GM20000 (cell line): ENCODE data around the gene TK2.

Source experiments
- DNase-seq: peaks from one replicate; pipeline ENCODE4 v3.0.0; 2012; ENCODE audit warnings: low spot score
- TF ChIP-seq, protein P1 (sequence below): IDR thresholded peaks from 2 replicates; pipeline ENCODE4 v1.5.1; 2012; ENCODE audit warnings: mild to moderate bottlenecking, control low read depth; ENCODE audit errors: extremely low read depth, missing control alignments

TK2 gene

DNA sequence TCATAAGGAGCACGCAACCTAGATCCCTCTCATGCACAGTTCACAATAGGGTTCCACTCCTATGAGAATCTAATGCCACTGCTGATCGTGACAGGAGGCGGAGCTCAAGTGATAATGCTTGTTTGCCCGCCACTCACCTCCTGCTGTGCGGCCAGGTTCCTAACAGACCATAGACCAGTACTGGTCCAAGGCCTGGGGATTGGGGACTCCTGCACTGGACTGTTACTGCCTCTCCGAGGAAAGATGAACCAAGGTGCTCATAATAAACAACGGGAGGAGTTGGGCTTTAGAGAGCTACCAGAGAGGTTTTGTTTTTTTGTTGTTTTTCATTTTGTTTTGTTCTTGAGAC, 58.2 kb downstream of the TK2 start:
- TF ChIP-seq, protein P1, sequence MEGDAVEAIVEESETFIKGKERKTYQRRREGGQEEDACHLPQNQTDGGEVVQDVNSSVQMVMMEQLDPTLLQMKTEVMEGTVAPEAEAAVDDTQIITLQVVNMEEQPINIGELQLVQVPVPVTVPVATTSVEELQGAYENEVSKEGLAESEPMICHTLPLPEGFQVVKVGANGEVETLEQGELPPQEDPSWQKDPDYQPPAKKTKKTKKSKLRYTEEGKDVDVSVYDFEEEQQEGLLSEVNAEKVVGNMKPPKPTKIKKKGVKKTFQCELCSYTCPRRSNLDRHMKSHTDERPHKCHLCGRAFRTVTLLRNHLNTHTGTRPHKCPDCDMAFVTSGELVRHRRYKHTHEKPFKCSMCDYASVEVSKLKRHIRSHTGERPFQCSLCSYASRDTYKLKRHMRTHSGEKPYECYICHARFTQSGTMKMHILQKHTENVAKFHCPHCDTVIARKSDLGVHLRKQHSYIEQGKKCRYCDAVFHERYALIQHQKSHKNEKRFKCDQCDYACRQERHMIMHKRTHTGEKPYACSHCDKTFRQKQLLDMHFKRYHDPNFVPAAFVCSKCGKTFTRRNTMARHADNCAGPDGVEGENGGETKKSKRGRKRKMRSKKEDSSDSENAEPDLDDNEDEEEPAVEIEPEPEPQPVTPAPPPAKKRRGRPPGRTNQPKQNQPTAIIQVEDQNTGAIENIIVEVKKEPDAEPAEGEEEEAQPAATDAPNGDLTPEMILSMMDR, result no peak
- no peak for DNase-seq

DNA sequence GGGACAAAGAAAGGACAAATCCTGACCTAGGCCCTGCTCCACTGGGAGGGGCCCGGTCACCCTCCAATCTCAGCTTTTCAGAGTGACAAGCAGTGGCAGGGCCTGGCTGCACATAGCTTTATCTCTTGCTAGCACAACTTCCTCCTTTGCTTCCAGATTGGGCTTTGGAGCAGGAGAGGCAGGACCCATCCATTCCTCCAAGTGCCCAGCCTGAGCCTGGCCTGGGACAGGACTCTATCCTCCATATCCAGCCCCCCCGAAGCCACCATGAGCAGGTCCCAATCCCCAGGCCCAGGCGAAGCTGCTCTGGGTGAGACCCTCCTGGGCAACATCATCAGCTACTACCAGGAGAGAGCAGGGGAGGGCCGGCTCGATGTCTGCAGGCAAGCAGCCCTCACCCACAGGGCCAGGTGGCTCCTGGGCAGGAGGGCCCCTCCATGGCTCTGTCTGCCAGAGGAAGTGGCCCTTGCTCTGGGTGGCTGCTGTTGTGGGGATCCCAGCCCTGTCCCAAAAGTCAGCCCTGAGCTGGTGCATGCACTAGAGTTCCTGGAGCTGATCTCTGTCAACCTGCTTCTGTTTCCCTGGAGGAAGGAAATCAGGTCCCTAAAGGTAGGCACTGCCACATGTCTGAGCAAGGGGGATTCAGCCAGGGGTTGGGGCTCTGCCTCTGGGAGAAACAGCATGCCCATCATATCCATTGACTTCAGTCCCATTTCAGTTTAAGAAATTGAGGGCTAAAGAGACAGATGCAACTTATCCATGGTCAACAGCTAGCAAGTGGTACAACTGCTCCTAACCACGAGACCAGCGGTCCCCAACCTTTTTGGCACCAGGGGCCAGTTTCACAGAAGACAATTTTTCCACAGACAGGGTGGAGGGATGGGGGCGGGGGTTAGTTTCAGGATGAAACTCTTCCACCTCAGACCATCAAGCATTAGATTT, 58.9 kb downstream of the TK2 start:
- DNase-seq, result no peak
- TF ChIP-seq, protein P1, result no peak

DNA sequence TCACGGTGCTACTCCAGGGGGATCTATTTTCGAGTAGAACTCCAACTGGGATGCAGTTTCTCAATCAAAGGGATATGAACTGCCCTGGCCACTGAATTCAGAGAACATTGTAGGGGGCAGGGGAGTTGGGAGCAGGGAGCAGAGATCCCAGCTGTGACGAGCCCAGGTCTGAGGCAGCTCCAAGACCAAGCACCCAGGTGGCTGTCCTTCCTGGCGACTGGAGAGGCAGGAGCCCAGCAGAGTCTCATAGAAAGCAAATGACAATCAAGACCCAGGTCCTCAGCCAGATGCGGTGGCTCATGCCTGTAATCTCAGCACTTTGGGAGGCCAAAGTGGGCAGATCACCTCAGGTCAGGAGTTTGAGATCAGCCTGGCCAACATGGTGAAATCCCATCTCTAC, 60.1 kb downstream of the TK2 start:
- TF ChIP-seq, protein P1, result no peak
- DNase-seq, result no peak

DNA sequence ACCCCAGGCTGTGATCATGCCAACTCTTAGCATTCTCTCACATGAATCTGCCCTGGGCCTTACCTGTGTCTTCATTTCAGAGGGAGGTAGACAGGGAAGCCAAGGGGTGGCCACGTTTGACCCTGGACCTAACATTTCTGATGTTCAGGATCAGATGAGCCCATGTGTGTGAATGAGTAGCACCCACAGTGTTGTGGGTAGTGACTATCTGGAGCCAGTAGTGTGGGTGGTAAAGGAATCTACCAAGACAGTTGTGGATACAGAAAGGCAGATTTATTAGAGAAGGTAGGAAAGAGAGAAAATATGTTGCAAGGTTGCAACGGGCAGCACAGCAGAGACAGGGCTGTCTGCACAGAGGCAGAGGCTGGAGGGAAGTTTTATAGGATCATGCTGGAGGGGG, 60.5 kb downstream of the TK2 start:
- TF ChIP-seq, protein P1, result no peak
- no peak for DNase-seq

DNA sequence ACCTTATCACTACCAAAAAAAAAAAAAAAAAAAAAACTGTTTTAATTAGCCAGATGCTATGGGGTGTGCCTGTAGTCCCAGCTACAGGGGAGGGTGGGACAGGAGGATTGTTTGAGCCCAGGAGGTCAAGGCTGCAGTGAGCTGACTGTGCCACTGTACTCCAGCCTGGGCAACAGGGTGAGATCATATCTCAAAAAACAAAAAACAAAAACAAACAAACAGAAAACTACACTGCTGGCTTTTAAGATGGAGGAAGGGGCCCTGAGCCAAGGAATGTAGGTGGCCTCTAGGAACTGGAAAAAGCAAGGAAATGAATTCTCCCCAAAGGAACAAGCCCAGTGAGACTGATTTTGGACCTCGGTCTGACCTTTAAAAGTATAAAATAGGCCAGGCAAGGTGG, 61.4 kb downstream of the TK2 start:
- TF ChIP-seq, protein P1, result no peak
- no peak for DNase-seq

DNA sequence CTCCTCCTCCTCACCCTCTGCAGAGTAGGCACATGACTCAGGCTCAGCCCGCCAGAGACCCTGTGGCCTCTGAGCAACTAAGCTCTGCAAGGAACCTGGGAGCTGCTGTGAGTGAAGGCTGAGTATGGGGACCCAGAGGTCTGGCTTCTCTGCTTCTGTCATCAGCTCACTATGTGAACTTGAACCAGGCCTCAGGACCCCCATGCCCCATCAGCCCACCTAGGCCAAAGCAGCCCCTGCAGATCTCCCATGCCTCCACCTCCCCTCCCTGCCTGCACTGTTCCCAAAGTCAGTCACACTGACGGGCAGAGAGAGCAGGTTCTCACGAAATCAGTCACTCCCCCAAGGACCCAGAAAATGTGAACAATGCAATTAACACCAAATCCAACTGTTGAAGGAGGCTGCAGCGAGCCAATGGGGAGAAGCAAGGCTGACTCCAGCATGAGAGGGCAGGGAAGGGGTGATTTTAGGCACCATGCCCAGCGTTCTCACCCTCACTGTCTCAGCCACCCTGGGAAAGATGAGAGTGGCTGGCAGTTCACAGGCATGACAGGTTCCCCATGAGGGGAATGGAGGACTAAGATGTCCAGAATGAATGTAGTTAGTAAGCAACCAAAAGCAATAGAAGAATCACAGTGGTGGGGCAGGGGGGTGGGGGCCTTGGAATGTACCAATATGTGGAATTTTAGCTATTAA, 62.2 kb downstream of the TK2 start:
- no peak for DNase-seq
- TF ChIP-seq, protein P1, result no peak

DNA sequence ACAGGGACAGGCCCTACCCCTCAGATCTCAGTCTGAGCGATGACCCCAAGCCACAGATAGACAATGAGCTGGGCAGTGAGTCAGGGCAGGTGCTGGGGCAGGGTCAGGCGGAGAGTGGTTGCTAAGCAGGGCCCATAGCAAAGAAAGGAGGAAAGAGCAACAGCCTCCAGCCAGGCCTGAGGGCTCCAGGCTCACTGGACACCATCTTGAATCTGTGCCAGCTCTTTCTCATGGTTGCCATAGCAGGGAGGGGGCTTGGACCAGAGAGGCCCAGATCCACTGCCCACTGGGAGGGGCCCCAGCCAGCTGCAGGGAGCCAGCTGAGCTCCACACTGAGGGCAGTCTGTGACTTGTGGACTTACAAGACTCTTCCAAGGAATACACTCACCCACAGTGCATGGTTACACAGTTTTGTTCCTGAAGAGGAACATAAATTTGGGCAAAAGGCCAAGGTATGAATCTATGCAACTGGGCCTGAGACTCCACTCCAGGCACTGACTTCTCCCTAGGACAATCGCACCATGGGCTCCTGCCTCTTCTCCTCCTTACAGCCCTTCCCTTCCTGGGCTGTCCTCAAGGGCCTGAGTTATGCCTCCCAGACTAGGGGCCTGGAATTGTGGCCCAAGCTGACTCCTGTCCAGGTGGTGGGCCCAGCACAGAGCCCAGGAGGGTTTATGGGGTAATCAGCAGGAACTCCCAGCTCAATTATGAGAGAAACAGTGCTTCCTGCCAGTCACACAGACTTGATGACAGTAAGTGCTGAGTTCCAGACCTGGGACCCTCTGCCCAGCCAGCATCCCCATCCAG, 62.9 kb downstream of the TK2 start:
- DNase-seq, result no peak
- TF ChIP-seq, protein P1, result no peak
